Fibroblast of lung (primary cell): ENCODE measurements around the gene CFAP61. TPM values are rescaled to one million over a fixed set of nuclear protein-coding genes. Genes with fewer than 3 reads are reported as not detected.

Experiments
- DNase-seq, 2 donors: peaks; one replicate each; pipeline versions ENCODE4 v3.0.0 to v3.0.0-alpha.2; 2010; ENCODE audit warnings: low read depth in 2 of 2
- H2AFZ ChIP-seq: 2 replicates; pipeline ENCODE4 v1.5.1; 2012; ENCODE audit warnings: low read length, control low read depth, inconsistent platforms
- H3K27ac ChIP-seq: 2 replicates; pipeline ENCODE4 v1.5.1; 2011; ENCODE audit warnings: low read length, control low read depth; ENCODE audit not compliant: insufficient read depth
- H3K27me3 ChIP-seq: 2 replicates; pipeline ENCODE4 v1.5.1; 2011; ENCODE audit warnings: mild to moderate bottlenecking, low read length; ENCODE audit not compliant: control insufficient read depth, insufficient read depth
- H3K36me3 ChIP-seq: 2 replicates; pipeline ENCODE4 v1.5.1; 2011; ENCODE audit warnings: low read length; ENCODE audit not compliant: control insufficient read depth, insufficient read depth
- H3K4me1 ChIP-seq: 2 replicates; pipeline ENCODE4 v1.5.1; 2011; ENCODE audit warnings: low read length; ENCODE audit not compliant: control insufficient read depth, insufficient read depth; ENCODE audit errors: extremely low read depth
- H3K4me2 ChIP-seq: 2 replicates; pipeline ENCODE4 v1.5.1; 2011; ENCODE audit warnings: low read length, control low read depth; ENCODE audit not compliant: insufficient read depth; ENCODE audit errors: extremely low read depth
- H3K4me3 ChIP-seq, 4 experiments: fragments of 200-600 bp in 1 of 4; sonication (generic) in 1 of 4; replicated peaks in 1 of 4; 2 replicates each; pipeline ENCODE4 v1.5.1; 2011 to 2016; ENCODE audit warnings: low read length in 4 of 4, low read depth in 3 of 4, mild to moderate bottlenecking in 3 of 4, control low read depth in 2 of 4, inconsistent platforms in 1 of 4, mixed read lengths in 1 of 4; ENCODE audit not compliant: insufficient read depth in 1 of 4; ENCODE audit errors: control extremely low read depth in 1 of 4
- H3K79me2 ChIP-seq: 2 replicates; pipeline ENCODE4 v1.5.1; 2012; ENCODE audit warnings: mild to moderate bottlenecking, low read length, inconsistent platforms; ENCODE audit not compliant: control insufficient read depth, insufficient read depth
- H3K9ac ChIP-seq: 2 replicates; pipeline ENCODE4 v1.5.1; 2011; ENCODE audit warnings: mild to moderate bottlenecking, low read length, control low read depth; ENCODE audit not compliant: insufficient read depth
- H3K9me3 ChIP-seq: 2 replicates; pipeline ENCODE4 v1.5.1; 2012; ENCODE audit warnings: low read depth, low read length; ENCODE audit not compliant: control insufficient read depth, insufficient read depth
- H4K20me1 ChIP-seq: 2 replicates; pipeline ENCODE4 v1.5.1; 2011; ENCODE audit warnings: low read length; ENCODE audit not compliant: control insufficient read depth, insufficient read depth; ENCODE audit errors: extremely low read depth
- EZH2 ChIP-seq: IDR thresholded peaks from 2 replicates; pipeline ENCODE4 v1.5.1; 2012; ENCODE audit warnings: low read length, control low read depth, mild to moderate bottlenecking; ENCODE audit errors: missing control alignments
- polyA plus RNA-seq, 2 donors: library from polyadenylated mRNA; depleted of rRNA in 1 of 2; stranded (reverse) in 1 of 2; unstranded in 1 of 2; fragments of >200 nt; gene quantifications; 2 replicates each; pipeline ENCODE4 v1.2.1, GENCODE V29; 2011 to 2012; ENCODE audit warnings: missing spikeins in 1 of 2
- total RNA-seq: library from RNA; depleted of rRNA; stranded (reverse); fragments of >200 nt; gene quantifications from 2 replicates; pipeline ENCODE4 v1.2.1, GENCODE V29; 2014
- TF ChIP-seq, protein P1 (sequence below), 2 donors: IDR thresholded peaks in 1 of 2; conservative IDR thresholded peaks in 1 of 2; 1 replicate in 1 of 2; 2 replicates in 1 of 2; pipeline ENCODE4 v1.5.1; 2011 to 2012; ENCODE audit warnings: low read length in 2 of 2, control low read depth in 1 of 2, inconsistent platforms in 1 of 2, low read depth in 1 of 2, mild to moderate bottlenecking in 1 of 2

CFAP61 gene
- total and polyA plus RNA-seq, 2 donors (not counting 1 experiment from before 2014, with no cell fraction given), result not detected

DNA sequence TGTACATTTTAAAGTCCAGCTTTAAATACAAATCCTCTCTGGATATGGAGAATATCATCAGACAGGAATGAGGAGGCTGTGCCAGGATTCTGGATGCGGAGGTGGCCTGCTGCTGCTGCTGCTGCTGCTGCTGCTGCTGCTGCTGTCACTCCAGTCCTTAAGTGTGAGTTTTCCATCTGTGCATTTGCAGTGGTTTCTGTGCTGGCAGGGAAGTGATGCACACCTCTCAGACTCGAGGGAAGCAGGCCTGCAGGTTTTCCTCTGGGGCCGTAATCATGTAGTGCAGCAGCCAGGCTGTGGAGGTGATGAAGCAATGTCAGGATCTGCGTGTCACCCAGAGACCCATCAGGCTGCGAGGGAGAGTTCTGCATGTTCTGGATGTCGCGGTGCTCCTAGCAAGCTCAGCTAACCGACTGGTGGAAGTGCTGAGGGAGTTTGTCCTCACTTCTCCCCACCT, 32.0 kb downstream of the CFAP61 start:
- no peak for DNase-seq
- no peak for TF ChIP-seq EZH2
- TF ChIP-seq, protein P1, sequence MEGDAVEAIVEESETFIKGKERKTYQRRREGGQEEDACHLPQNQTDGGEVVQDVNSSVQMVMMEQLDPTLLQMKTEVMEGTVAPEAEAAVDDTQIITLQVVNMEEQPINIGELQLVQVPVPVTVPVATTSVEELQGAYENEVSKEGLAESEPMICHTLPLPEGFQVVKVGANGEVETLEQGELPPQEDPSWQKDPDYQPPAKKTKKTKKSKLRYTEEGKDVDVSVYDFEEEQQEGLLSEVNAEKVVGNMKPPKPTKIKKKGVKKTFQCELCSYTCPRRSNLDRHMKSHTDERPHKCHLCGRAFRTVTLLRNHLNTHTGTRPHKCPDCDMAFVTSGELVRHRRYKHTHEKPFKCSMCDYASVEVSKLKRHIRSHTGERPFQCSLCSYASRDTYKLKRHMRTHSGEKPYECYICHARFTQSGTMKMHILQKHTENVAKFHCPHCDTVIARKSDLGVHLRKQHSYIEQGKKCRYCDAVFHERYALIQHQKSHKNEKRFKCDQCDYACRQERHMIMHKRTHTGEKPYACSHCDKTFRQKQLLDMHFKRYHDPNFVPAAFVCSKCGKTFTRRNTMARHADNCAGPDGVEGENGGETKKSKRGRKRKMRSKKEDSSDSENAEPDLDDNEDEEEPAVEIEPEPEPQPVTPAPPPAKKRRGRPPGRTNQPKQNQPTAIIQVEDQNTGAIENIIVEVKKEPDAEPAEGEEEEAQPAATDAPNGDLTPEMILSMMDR (conservative IDR thresholded peaks at IDR 0.05 in 1 of 2, IDR thresholded peaks at IDR 0.05 in 1 of 2; ENCODE audit: low read depth in 1 of 2, low read length in 2 of 2), result no peak
- H3K4me2 ChIP-seq, result peak overlapping the region; percentile 35
- H3K9ac ChIP-seq, result no peak overlapping the region
- no peak overlapping the region for H3K27ac ChIP-seq
- H3K27me3 ChIP-seq, result peaks cover 3% of the 10 kb centered on the region
- no peaks in the 10 kb centered on the region for H3K9me3 ChIP-seq
- no peak overlapping the region for H2AFZ ChIP-seq
- H3K4me1 ChIP-seq, result no peaks in the 10 kb centered on the region
- H3K79me2 ChIP-seq, result no peaks in the 10 kb centered on the region
- no peak overlapping the region for H3K4me3 ChIP-seq
- H4K20me1 ChIP-seq, result no peaks in the 10 kb centered on the region
- H3K36me3 ChIP-seq, result no peaks in the 10 kb centered on the region

DNA sequence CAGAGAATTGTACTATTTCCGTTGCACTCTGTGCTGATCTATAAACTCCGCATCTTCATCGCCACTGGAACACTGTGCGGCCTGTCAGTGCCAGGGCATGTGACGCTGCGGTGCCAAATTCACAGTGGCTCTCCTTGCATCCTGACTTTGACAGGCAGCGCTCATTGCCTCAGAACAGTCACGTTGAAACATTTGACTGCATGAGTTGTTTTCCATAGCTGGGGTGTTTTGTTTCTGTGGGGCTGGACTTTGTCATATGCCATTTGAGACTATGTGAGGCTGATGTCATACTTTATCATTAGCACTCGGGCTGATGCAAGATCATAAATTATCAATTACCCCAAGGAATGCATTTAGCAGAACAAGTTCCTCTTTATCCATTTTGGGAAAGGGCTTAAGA, 32.7 kb downstream of the CFAP61 start:
- H3K9ac ChIP-seq, result no peak overlapping the region
- no peaks in the 10 kb centered on the region for H3K79me2 ChIP-seq
- DNase-seq, result no peak
- H4K20me1 ChIP-seq, result no peaks in the 10 kb centered on the region
- H3K27me3 ChIP-seq, result peaks cover 3% of the 10 kb centered on the region
- H3K9me3 ChIP-seq, result no peaks in the 10 kb centered on the region
- no peak overlapping the region for H3K27ac ChIP-seq
- TF ChIP-seq, protein P1 (conservative IDR thresholded peaks at IDR 0.05 in 1 of 2, IDR thresholded peaks at IDR 0.05 in 1 of 2; ENCODE audit: low read depth in 1 of 2, low read length in 2 of 2), result no peak
- no peak for TF ChIP-seq EZH2
- H3K4me3 ChIP-seq, result no peak overlapping the region
- H2AFZ ChIP-seq, result no peak overlapping the region
- H3K36me3 ChIP-seq, result no peaks in the 10 kb centered on the region
- H3K4me1 ChIP-seq, result no peaks in the 10 kb centered on the region
- H3K4me2 ChIP-seq, result no peak overlapping the region

DNA sequence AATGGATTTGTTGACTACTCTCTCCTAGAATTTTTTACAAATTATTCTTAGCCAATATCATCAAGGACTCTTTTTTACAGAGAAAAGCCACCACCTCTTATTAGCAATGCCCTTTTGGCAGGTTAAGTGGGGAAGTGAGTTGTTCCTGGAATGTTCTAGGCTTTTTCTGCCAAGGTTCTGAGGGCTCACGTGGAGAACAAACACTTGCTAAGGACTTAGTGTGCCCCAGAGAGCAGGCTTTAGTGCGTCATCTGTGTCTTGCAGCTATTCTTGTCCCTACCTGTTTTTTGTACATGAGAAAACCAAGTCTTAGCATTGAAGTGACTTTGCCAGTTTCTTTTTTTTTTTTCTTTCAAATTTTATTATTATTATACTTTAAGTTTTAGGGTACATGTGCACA, 33.5 kb downstream of the CFAP61 start:
- Histone ChIP-seq H3K4me3 (no peak overlapping the region), H3K79me2 (no peaks in the 10 kb centered on the region), H2AFZ (no peak overlapping the region), H3K27ac (no peak overlapping the region), H3K4me2 (no peak overlapping the region), H3K9ac (no peak overlapping the region), H3K4me1 (no peaks in the 10 kb centered on the region), H3K36me3 (no peaks in the 10 kb centered on the region), H3K27me3 (peaks cover 3% of the 10 kb centered on the region), H4K20me1 (no peaks in the 10 kb centered on the region), H3K9me3 (no peaks in the 10 kb centered on the region)
- TF ChIP-seq EZH2, result no peak
- TF ChIP-seq, protein P1 (conservative IDR thresholded peaks at IDR 0.05 in 1 of 2, IDR thresholded peaks at IDR 0.05 in 1 of 2; ENCODE audit: low read depth in 1 of 2, low read length in 2 of 2), result no peak
- no peak for DNase-seq
